Left ventricle myocardium inferior (tissue), 1 donor: Measurements from ENCODE around the gene SULF2. TPM values are rescaled to one million over a fixed set of nuclear protein-coding genes. Genes with fewer than 3 reads are reported as not detected.

ENCODE experiments used
- DNase-seq: peaks from one replicate; pipeline ENCODE4 v3.0.0-alpha.2; 2020
- H3K27ac ChIP-seq: fragments of 200-600 bp; replicated peaks from 2 replicates; pipeline ENCODE4 v1.8.0; 2021
- H3K27me3 ChIP-seq: fragments of 200-600 bp; 2 replicates; pipeline ENCODE4 v1.8.0; 2021; ENCODE audit warnings: low read depth
- H3K36me3 ChIP-seq: fragments of 200-600 bp; 2 replicates; pipeline ENCODE4 v1.8.0; 2021
- H3K4me1 ChIP-seq: fragments of 200-600 bp; 2 replicates; pipeline ENCODE4 v1.8.0; 2021
- H3K4me3 ChIP-seq: fragments of 200-600 bp; 2 replicates; pipeline ENCODE4 v1.8.0; 2021; ENCODE audit warnings: mild to moderate bottlenecking, moderate library complexity
- H3K9me3 ChIP-seq: fragments of 200-600 bp; replicated peaks from 2 replicates; pipeline ENCODE4 v1.8.0; 2021
- intact Hi-C: fragments of 100-400 bp; cut with micrococcal nuclease; formaldehyde crosslinking; loops from one replicate; pipeline ENCODE4 v1.11.0; 2022
- total RNA-seq: library from RNA; stranded (reverse); fragmentation: NEBNext Ultra II Directional; extraction: Animal tissue kit (Norgen Biotek cat#: 25700); gene quantifications from one replicate; pipeline ENCODE4 v1.2.1, GENCODE V29; 2021
- TF ChIP-seq, protein P1 (sequence below): fragments of 200-600 bp; IDR thresholded peaks from 2 replicates; pipeline ENCODE4 v1.8.0; 2021; ENCODE audit warnings: antibody characterized with exemption, mild to moderate bottlenecking, borderline replicate concordance
- donor health status: DM: no; HTN: yes; CAD: no; lungs with severe emphysema.

The SULF2 gene
- total RNA-seq, 1 donor from 2014 or later: 40.7 TPM

DNA sequence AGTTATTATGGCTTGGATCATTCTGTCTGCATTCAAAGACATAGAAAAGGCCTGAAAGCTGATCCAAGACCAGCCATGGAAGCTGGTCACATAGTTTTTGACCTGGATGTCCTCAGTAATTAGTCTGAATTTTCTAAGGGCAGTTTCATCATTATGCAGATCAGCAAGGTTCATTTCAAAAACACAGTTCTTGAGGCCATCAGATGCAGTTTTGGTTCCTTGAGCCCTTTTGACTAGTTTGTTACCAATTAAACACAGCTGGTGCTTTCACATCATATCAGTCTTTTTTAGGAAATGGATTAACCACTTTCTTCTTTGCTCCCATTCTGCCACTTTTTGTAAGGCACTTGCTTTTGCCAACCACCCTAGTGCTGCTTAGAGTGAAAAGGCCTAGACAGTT lies 154.2 kb downstream of the SULF2 start:
- DNase-seq: no peak
- H3K36me3 ChIP-seq: peaks cover 78% of the 10 kb centered on the region

DNA sequence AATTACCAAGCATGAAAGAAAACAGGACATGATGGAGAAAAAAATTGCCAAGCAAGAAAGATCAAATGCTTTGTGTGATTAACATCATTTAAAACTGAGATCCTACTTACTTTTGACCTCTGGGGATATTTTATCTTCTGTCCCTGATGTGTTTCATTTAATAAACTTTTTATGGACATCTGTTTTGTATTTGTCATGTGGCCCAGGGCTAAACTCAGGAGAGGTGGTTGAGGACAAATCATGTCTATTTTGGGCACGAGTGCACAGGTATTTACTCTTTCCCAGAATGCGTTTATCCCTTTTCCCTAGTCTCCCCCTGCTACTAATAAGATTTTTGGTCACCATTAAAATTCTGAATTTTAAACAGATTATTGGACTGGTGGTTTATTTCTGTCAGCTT lies 155.4 kb downstream of the SULF2 start:
- Histone ChIP-seq H3K27ac (no peak overlapping the region), H3K27me3 (no peaks in the 10 kb centered on the region), H3K9me3 (no peaks in the 10 kb centered on the region), H3K4me1 (peaks cover 6% of the 10 kb centered on the region), H3K4me3 (no peak overlapping the region), H3K36me3 (peaks cover 71% of the 10 kb centered on the region)
- DNase-seq: no peak
- intact Hi-C loops: no loop called here
- TF ChIP-seq, protein P1, sequence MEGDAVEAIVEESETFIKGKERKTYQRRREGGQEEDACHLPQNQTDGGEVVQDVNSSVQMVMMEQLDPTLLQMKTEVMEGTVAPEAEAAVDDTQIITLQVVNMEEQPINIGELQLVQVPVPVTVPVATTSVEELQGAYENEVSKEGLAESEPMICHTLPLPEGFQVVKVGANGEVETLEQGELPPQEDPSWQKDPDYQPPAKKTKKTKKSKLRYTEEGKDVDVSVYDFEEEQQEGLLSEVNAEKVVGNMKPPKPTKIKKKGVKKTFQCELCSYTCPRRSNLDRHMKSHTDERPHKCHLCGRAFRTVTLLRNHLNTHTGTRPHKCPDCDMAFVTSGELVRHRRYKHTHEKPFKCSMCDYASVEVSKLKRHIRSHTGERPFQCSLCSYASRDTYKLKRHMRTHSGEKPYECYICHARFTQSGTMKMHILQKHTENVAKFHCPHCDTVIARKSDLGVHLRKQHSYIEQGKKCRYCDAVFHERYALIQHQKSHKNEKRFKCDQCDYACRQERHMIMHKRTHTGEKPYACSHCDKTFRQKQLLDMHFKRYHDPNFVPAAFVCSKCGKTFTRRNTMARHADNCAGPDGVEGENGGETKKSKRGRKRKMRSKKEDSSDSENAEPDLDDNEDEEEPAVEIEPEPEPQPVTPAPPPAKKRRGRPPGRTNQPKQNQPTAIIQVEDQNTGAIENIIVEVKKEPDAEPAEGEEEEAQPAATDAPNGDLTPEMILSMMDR: no peak

More for the DNA sequence above, 154.2 kb downstream of the SULF2 start:
- Histone ChIP-seq H3K4me1 (peaks cover 6% of the 10 kb centered on the region), H3K27me3 (no peaks in the 10 kb centered on the region), H3K27ac (no peak overlapping the region), H3K4me3 (no peak overlapping the region), H3K9me3 (no peaks in the 10 kb centered on the region)
- intact Hi-C loops: no loop called here
- TF ChIP-seq, protein P1: no peak

DNA sequence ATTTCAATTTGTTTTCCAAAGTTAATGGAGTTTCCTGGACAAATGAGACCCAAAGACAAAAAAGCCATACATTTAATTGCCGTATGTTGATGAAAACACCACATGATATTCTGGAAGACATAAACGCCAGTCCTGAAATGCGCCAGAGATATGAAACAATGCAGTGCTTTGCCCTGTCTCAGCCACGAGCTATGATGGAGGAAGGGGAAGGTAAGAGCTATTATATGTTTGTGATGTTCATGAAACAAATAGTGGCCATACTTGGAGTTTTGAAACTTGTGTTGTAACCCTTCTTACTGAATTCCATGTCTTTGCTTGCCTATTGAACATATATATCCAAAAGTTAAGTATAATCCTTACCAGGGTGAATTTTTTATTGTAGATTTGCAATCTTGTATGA lies 157.7 kb downstream of the SULF2 start:
- no peak overlapping the region for H3K27ac ChIP-seq
- H3K27me3 ChIP-seq: no peaks in the 10 kb centered on the region
- DNase-seq: no peak
- intact Hi-C loops: no loop called here
- no peak overlapping the region for H3K4me3 ChIP-seq
- peaks cover 77% of the 10 kb centered on the region for H3K36me3 ChIP-seq
- no peaks in the 10 kb centered on the region for H3K9me3 ChIP-seq
- TF ChIP-seq, protein P1: no peak
- no peaks in the 10 kb centered on the region for H3K4me1 ChIP-seq

DNA sequence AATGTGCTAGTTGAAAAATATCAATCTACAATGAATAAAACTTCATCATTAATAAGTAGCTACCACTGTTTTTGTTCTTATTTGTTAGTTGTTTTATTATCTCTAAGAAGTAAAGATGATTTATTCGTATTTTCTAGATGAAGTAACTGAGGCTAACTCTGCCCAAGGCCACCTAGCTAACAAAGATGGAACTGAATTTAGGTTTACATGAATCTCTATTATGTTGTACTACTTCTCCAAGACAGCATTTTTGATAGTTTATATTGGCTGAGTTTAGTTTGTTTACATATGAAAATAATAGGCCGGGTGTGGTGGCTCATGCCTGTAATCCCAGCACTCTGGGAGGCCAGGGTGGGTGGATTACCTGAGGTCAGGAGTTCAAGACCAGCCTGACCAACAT lies 162.1 kb downstream of the SULF2 start:
- no peak for DNase-seq
- no peaks in the 10 kb centered on the region for H3K9me3 ChIP-seq
- intact Hi-C loops: loop anchor here (5.0 kb wide), 2 partner anchors 241 to 351 kb away; no protein-coding TSS in a partner anchor
- H3K27ac ChIP-seq: no peak overlapping the region
- no peak overlapping the region for H3K4me3 ChIP-seq
- peaks cover 55% of the 10 kb centered on the region for H3K36me3 ChIP-seq
- H3K4me1 ChIP-seq: peaks cover 21% of the 10 kb centered on the region
- H3K27me3 ChIP-seq: no peaks in the 10 kb centered on the region
- TF ChIP-seq, protein P1: no peak

DNA sequence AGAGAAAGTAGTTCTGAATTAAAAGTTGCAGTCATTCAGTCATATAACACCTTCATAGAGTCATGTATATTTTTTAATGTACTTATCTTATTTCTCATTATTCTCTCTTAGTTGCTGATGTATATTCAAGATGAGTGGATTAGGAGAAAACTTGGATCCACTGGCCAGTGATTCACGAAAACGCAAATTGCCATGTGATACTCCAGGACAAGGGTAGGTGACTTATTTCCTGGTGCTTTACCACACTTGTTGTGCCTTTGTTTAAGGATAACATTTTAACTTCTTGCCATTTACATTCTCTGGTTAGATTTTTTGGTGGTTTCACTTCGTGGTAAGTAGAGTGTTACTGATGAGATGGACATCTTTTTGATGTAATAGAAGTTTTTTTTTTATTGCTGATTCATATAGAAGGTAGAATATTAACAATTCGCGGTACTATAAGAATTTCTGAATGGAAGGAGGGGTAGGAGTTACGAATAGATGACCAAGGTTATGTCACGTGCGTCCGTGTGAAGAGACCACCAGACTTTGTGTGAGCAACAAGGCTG lies 163.1 kb downstream of the SULF2 start:
- Histone ChIP-seq H3K36me3 (peaks cover 45% of the 10 kb centered on the region), H3K9me3 (no peaks in the 10 kb centered on the region), H3K27ac (no peak overlapping the region), H3K4me1 (peaks cover 21% of the 10 kb centered on the region), H3K4me3 (no peak overlapping the region), H3K27me3 (no peaks in the 10 kb centered on the region)
- TF ChIP-seq, protein P1: no peak
- DNase-seq: no peak
- intact Hi-C loops: loop anchor here (5.0 kb wide), 2 partner anchors 240 to 350 kb away; no protein-coding TSS in a partner anchor
